ENCODE results near the gene ZNF319. TPM values are rescaled to one million over a fixed set of nuclear protein-coding genes. Genes with fewer than 3 reads are reported as not detected.
A peak's percentile ranks its signal among the peaks of the same experiment; 100 is the strongest.

The ZNF319 gene
- total RNA-seq, 1 donor = 4.3 TPM

DNA sequence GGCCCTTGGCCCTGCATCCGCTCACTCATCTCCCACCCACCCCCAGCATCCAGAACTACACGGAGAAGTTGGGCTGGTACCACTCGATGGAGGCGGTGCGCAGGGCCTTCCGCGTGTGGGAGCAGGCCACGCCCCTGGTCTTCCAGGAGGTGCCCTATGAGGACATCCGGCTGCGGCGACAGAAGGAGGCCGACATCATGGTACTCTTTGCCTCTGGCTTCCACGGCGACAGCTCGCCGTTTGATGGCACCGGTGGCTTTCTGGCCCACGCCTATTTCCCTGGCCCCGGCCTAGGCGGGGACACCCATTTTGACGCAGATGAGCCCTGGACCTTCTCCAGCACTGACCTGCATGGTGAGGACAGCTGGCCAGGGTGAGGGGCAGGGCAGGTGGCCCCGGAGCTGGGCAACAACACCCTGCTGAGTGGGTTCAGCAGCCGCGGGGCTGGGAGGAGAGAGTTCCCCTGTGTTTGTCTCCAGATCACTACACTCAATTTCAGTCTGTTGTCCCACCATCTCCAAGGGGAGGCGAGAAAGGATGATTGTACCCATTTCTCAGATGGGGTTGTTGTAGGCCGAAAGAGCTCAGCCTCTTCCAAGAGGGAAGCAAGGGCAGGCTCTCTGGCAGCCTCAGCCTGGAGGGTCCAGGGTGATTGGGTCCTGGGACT is 39.5 kb upstream of the ZNF319 start:
- Histone ChIP-seq H2AFZ (ENCODE audit: low read length) (no peak overlapping the region), H3K9me3 (ENCODE audit: low read depth, low read length) (no peaks in the 10 kb centered on the region), H3K4me3 (ENCODE audit: insufficient read depth, low read length) (no peak overlapping the region), H3K27ac (ENCODE audit: low read depth, low read length) (no peak overlapping the region), H3K79me2 (ENCODE audit: insufficient read depth, low read length) (no peaks in the 10 kb centered on the region), H4K20me1 (ENCODE audit: insufficient read depth, low read length) (no peaks in the 10 kb centered on the region), H3K27me3 (ENCODE audit: insufficient read depth, low read length) (no peaks in the 10 kb centered on the region), H3K4me2 (ENCODE audit: insufficient read depth, low read length) (no peak overlapping the region), H3K36me3 (ENCODE audit: insufficient read depth, low read length) (no peaks in the 10 kb centered on the region), H3K4me1 (ENCODE audit: insufficient read depth, low read length) (no peaks in the 10 kb centered on the region)
- TF ChIP-seq CTCF (IDR thresholded peaks at IDR 0.05; ENCODE audit: extremely low read depth, low read depth, low read length) = no peak
- peak; percentile 82 for DNase-seq (ENCODE audit: insufficient read length, low spot score, missing footprints)

- Histone ChIP-seq H3K9me3 (ENCODE audit: low read depth, low read length) (no peaks in the 10 kb centered on the region), H3K4me2 (ENCODE audit: insufficient read depth, low read length) (no peak overlapping the region), H2AFZ (ENCODE audit: low read length) (no peak overlapping the region), H4K20me1 (ENCODE audit: insufficient read depth, low read length) (no peaks in the 10 kb centered on the region), H3K4me3 (ENCODE audit: insufficient read depth, low read length) (no peak overlapping the region), H3K79me2 (ENCODE audit: insufficient read depth, low read length) (no peaks in the 10 kb centered on the region), H3K36me3 (ENCODE audit: insufficient read depth, low read length) (no peaks in the 10 kb centered on the region), H3K27me3 (ENCODE audit: insufficient read depth, low read length) (no peaks in the 10 kb centered on the region), H3K27ac (ENCODE audit: low read depth, low read length) (no peak overlapping the region), H3K4me1 (ENCODE audit: insufficient read depth, low read length) (no peaks in the 10 kb centered on the region)
- no peak for TF ChIP-seq CTCF (IDR thresholded peaks at IDR 0.05; ENCODE audit: extremely low read depth, low read depth, low read length)
- peak; percentile 83 for DNase-seq (ENCODE audit: insufficient read length, low spot score, missing footprints)
These were observed 37.8 kb upstream of the ZNF319 start for GRCh38 chr16:58038219-58038641.

- Histone ChIP-seq H4K20me1 (ENCODE audit: insufficient read depth, low read length) (no peaks in the 10 kb centered on the region), H3K79me2 (ENCODE audit: insufficient read depth, low read length) (no peaks in the 10 kb centered on the region), H3K9me3 (ENCODE audit: low read depth, low read length) (no peaks in the 10 kb centered on the region), H3K36me3 (ENCODE audit: insufficient read depth, low read length) (no peaks in the 10 kb centered on the region), H3K27me3 (ENCODE audit: insufficient read depth, low read length) (no peaks in the 10 kb centered on the region), H3K4me1 (ENCODE audit: insufficient read depth, low read length) (no peaks in the 10 kb centered on the region), H3K27ac (ENCODE audit: low read depth, low read length) (no peak overlapping the region), H3K4me2 (ENCODE audit: insufficient read depth, low read length) (no peak overlapping the region), H3K4me3 (ENCODE audit: insufficient read depth, low read length) (no peak overlapping the region), H2AFZ (ENCODE audit: low read length) (no peak overlapping the region)
- no peak for TF ChIP-seq CTCF (IDR thresholded peaks at IDR 0.05; ENCODE audit: extremely low read depth, low read depth, low read length)
- peak; percentile 52 for DNase-seq (ENCODE audit: insufficient read length, low spot score, missing footprints)
These were observed 37.0 kb upstream of the ZNF319 start for GRCh38 chr16:58037365-58038057.

DNA sequence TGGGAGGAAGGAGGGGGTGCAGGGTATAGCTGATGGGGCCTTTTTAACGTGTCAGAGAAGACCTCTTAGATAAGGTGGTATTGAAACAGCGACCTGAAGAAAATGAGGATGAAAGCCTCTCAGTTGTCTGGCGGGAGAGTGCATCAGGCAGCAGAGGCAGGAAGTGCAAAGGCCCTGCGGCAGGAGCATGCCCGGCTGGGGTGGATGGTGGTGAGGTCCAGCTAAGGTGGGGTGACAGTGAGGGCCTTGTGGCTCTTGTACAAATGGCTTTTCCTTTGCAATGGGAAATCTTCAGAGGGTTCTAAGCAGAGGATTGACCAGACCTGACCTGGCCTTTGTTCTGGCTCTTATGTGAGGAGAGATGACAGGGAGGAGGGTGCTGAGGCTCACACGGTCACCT is 36.5 kb upstream of the ZNF319 start:
- H3K9me3 ChIP-seq (ENCODE audit: low read depth, low read length) = no peaks in the 10 kb centered on the region
- H2AFZ ChIP-seq (ENCODE audit: low read length) = no peak overlapping the region
- H3K27ac ChIP-seq (ENCODE audit: low read depth, low read length) = no peak overlapping the region
- H3K4me2 ChIP-seq (ENCODE audit: insufficient read depth, low read length) = no peak overlapping the region
- peak; percentile 88 for DNase-seq (ENCODE audit: insufficient read length, low spot score, missing footprints)
- H3K4me3 ChIP-seq (ENCODE audit: insufficient read depth, low read length) = no peak overlapping the region
- H3K79me2 ChIP-seq (ENCODE audit: insufficient read depth, low read length) = no peaks in the 10 kb centered on the region
- H3K36me3 ChIP-seq (ENCODE audit: insufficient read depth, low read length) = no peaks in the 10 kb centered on the region
- TF ChIP-seq CTCF (IDR thresholded peaks at IDR 0.05; ENCODE audit: extremely low read depth, low read depth, low read length) = no peak
- H3K4me1 ChIP-seq (ENCODE audit: insufficient read depth, low read length) = no peaks in the 10 kb centered on the region
- no peaks in the 10 kb centered on the region for H3K27me3 ChIP-seq (ENCODE audit: insufficient read depth, low read length)
- H4K20me1 ChIP-seq (ENCODE audit: insufficient read depth, low read length) = no peaks in the 10 kb centered on the region
